ENCODE measurements around the gene NHERF2. TPM values are rescaled to one million over a fixed set of nuclear protein-coding genes. Genes with fewer than 3 reads are reported as not detected.

The NHERF2 gene
- polyA plus RNA-seq, 3 donors, result 82.6 to 162 (median 147) TPM

DNA sequence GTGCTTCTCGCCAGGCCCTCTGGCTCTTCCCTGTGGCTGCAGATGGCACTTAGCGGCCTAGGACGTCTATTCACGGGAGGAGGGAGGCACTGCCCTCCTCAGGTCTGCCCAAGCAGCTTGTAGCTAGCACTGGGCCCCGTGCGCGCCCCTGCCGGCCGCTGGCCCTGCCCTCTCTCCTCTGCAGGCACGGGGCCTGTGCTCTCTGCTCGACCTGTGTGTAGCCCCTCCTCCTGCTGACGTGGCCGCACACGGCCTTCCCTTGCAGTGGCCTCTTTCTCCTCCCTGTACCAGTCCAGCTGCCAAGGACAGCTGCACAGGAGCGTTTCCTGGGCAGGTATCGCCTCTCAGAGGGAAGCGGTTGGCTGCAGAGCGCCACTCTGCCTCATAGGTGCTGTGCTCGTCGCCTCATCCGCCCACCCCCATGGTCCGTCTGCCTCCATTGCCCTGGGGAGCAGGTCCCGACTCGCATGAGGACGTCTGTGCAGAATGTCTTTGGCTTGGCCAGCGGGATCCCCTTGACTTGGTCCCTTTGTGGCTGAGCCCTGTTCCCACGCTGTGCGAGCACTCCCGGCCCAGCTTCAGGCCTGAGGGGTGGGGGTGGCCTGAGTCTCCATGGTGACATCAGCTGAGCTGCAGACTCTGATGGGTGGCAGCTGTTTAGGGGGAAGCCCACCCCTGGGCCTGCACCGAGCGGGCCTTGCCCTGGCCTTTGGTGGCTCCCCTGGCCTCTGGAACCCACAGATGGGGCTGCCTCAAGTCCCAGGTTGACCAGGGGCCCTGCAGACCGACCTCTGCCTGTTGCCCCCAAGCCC lies 55.7 kb downstream of the NHERF2 start:
- DNase-seq (ENCODE audit: extremely low read depth in 1 of 11, low read depth in 9 of 11, low spot score in 4 of 11), result peak in 10 of 11 donors; percentile 47 to 81 (median 76)

DNA sequence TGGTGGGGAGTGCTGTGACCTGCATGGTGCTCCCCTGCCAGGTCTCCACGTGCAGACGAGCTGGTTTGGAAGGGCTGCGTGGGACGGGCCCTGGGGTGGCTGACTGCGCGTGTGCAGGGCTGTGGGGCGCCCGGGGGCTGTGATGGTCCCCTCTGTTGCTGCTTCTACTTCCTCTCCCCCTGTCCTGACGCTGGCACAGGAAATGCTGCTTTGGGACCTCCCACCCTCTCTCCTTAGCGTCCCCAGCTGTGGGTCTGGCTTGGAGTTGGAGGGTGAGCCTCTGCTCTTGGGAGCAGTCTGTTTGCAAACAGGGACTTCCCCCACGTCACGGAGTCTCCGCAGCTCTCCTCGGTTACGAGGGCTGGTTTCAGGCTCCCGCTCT lies 56.3 kb downstream of the NHERF2 start:
- peak in 8 of 11 donors; percentile 46 to 77 (median 72) for DNase-seq (ENCODE audit: extremely low read depth in 1 of 11, low read depth in 9 of 11, low spot score in 4 of 11)

DNA sequence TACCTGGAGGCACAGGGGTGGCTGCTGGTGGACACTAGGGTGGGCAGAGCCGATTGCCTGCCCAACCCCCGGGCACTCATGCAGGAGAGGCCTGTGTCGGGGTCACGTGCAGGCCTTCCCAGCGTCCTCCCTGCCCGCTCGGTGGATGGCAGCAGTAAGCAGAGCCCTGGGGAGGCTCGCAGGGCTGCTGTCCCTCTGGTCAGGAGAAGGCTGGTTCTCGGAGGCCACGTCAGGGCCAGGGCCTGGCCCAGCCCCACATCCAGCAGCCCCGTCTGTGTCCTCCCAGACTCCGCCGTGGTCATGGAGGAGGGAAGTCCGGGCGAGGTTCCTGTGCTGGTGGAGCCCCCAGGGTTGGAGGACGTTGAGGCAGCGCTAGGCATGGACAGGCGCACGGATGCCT lies 56.7 kb downstream of the NHERF2 start:
- DNase-seq (ENCODE audit: extremely low read depth in 1 of 11, low read depth in 9 of 11, low spot score in 4 of 11), result no peak

DNA sequence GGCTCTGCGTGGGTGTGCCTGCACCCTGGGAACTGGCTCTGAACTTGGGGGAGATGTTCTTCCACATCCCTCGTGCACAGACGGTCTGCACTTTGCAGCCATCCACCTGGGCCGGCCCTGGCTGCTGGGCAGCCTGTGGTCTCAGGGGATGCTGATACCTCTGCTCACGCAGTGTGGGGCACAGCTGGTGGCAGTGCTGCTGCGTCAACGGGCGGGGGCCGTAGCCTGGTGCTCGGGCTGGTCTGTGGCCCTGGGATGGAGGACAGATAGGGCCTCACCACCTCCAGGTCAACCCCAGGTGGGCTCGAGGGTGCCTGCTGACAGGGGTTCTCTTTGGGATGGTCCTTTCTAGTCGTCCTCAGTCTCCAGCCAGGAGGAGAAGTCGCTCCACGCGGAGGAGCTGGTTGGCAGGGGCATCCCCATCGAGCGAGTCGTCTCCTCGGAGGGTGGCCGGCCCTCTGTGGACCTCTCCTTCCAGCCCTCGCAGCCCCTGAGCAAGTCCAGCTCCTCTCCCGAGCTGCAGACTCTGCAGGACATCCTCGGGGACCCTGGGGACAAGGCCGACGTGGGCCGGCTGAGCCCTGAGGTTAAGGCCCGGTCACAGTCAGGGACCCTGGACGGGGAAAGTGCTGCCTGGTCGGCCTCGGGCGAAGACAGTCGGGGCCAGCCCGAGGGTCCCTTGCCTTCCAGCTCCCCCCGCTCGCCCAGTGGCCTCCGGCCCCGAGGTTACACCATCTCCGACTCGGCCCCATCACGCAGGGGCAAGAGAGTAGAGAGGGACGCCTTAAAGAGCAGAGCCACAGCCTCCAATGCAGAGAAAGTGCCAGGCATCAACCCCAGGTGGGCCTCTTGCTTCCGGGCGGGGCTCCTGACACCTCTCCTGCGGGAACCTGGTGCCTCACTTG lies 57.4 kb downstream of the NHERF2 start:
- DNase-seq (ENCODE audit: extremely low read depth in 1 of 11, low read depth in 9 of 11, low spot score in 4 of 11), result no peak

DNA sequence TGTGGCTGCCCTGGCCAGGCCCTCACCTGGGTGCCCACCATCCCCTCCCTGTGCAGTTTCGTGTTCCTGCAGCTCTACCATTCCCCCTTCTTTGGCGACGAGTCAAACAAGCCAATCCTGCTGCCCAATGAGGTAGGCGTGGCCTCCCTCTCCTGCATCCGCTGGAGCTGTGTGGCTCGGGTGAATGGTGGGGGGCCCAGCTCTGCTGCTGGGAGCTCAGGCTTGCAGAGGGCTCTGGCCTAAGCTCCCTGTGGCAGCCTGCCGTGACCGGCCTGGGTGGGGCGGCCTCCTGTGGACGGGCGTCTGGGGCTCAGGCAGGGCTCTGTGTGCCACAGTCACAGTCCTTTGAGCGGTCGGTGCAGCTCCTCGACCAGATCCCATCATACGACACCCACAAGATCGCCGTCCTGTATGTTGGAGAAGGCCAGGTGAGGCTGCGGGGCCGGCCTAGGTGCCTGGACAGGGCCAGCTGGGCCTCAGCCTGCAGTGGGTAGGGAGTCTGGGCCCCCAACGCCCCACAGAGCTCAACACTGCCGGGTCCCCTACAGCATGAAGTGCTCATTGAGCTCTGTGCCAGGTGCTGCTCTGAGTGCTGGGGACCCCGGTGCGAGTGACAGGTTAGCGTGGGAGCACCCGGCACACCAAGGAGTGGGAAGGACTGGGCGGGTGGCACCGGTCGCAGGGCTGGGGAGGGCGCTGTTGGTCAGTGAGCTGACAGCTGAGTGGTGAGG lies 58.4 kb downstream of the NHERF2 start:
- no peak for DNase-seq (ENCODE audit: extremely low read depth in 1 of 11, low read depth in 9 of 11, low spot score in 4 of 11)

DNA sequence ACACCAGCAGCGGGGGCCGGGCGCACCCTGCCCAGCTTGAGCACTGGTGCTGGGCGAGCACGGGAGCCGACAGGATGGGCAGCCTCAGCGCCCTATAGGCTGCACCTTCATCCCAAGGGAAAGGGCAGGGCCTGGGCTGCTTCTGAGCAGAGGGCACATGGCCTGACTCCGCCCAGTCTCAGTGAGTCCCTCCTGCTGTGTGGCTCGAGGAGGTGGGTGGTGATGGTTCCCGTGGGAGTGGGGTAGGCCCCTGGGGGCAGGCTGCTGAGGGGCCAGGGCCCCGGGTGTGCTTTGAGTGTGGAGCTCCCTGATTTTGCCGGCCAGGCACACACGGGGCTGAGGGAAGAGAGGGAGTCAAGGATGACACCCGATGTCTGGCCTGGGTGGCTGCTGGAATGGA lies 59.0 kb downstream of the NHERF2 start:
- no peak for DNase-seq (ENCODE audit: extremely low read depth in 1 of 11, low read depth in 9 of 11, low spot score in 4 of 11)

DNA sequence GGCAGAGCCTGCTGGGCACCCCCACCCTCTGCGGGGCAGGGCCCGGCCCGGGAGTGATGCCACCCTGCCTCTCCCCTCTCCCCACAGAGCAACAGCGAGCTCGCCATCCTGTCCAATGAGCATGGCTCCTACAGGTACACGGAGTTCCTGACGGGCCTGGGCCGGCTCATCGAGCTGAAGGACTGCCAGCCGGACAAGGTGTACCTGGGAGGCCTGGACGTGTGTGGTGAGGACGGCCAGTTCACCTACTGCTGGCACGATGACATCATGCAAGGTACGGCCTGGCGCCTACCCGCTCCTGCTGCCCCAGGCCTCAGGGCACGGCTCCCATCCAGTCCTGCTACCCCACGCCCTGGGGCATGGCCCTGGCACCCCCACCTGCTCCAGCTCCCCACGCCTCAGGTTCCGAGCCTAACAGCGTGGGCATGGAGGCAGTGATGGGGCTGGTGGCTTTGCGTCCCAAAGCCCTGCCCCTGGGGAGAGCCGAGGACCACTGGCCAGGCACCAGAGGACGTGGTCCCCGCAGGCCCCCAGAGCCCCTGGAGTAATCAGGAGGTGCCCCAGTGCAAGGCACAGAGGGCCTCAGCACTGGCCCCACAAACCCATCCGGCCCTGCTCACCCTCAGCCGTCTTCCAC lies 59.5 kb downstream of the NHERF2 start:
- no peak for DNase-seq (ENCODE audit: extremely low read depth in 1 of 11, low read depth in 9 of 11, low spot score in 4 of 11)

DNA sequence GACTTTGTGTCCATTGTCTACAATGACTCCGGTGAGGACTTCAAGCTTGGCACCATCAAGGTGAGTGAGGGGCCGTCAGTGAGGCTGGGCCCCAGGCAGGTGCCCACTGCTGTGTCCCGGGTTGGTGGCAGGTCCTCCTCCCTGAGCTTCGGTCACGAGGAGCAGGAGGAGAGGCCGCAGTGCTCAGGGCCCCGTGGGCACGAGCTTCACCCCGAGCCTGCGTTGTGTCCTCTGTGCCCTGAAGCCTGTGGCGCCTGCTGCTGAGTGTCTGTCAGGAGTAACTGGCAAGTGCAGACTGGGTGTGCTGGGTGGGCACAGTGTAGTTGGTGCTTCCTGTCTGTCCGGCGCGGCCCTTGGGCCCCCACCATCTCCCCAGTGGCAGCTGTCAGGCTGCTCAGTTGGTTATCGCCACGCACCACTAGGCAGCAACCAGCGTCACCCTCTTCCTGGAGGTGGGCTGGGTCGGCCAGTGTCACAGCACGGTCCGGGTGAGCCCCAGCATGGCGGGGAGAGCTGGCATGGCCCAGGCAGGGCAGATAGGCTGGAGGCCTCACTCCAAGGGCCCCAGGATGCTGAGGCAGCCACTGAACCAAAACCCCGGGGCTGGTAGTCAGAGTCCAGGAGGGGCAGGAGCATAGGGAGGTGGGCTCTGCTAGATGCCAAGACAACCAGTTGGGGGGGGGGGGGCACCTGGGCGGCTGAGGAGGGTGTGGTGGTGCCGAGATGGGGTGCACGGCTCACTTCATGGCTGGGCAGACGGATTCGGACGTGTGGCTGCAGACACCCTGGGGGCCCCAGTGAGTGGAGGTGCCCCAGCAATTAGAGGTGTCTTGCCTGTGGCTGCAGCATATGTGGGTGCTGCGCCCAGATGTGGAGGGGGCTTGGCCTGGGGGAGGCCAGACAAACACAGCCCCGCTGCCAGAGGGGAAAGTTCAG lies 60.4 kb downstream of the NHERF2 start:
- no peak for DNase-seq (ENCODE audit: extremely low read depth in 1 of 11, low read depth in 9 of 11, low spot score in 4 of 11)

DNA sequence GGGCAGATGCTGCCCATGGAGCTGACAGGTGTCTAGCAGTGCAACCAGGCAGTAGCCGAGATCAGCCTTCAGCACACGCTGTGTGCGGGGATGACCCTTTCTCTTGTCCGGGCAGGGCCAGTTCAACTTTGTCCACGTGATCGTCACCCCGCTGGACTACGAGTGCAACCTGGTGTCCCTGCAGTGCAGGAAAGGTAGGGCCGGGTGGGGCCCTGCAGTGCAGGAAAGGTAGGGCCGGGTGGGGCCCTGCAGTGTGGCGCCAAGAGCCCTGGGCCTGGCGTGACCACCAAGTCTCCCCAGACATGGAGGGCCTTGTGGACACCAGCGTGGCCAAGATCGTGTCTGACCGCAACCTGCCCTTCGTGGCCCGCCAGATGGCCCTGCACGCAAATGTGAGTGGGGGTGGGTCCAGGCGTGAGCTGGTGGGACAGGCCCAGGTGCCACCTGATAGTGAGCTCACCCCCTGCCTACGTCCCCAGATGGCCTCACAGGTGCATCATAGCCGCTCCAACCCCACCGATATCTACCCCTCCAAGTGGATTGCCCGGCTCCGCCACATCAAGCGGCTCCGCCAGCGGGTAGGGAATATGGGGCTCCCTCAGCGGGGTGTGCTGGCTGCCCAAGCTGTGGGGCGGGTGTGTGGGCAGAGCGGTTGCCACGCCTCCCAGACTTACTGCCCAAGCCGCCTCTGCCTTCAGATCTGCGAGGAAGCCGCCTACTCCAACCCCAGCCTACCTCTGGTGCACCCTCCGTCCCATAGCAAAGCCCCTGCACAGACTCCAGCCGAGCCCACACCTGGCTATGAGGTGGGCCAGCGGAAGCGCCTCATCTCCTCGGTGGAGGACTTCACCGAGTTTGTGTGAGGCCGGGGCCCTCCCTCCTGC lies 61.3 kb downstream of the NHERF2 start:
- DNase-seq (ENCODE audit: extremely low read depth in 1 of 11, low read depth in 9 of 11, low spot score in 4 of 11), result no peak

Other genes starting within 250 kb of the NHERF2 start
- gene SPSB3, start 244.3 kb upstream of the NHERF2 start, polyA plus RNA-seq (ENCODE audit: insufficient read length in 3 of 3), result 10 to 100 TPM; 28.2 to 49.1 (median 46.0) TPM
- gene NUBP2, start 243.9 kb upstream of the NHERF2 start, polyA plus RNA-seq (ENCODE audit: insufficient read length in 3 of 3), result 10 to 100 TPM; 28.2 to 53.9 (median 51.0) TPM
- 1 to 10 TPM; 1.4 to 4.0 (median 2.1) TPM for gene IGFALS, start 233.2 kb upstream of the NHERF2 start, polyA plus RNA-seq (ENCODE audit: insufficient read length in 3 of 3)
- gene HAGH, start 200.1 kb upstream of the NHERF2 start, polyA plus RNA-seq (ENCODE audit: insufficient read length in 3 of 3), result 10 to 100 TPM; 31.3 to 43.8 (median 42.3) TPM
- 10 to 100 TPM; 36.4 to 44.8 (median 37.8) TPM for gene FAHD1, start 199.7 kb upstream of the NHERF2 start, polyA plus RNA-seq (ENCODE audit: insufficient read length in 3 of 3)
- 1 to 10 TPM in 2 of 3 donors, under 1 TPM in 1; 0.83 to 2.1 (median 1.3) TPM for gene MEIOB, start 154.7 kb upstream of the NHERF2 start, polyA plus RNA-seq (ENCODE audit: insufficient read length in 3 of 3)
- gene HS3ST6, start 108.5 kb upstream of the NHERF2 start, polyA plus RNA-seq (ENCODE audit: insufficient read length in 3 of 3), result under 1 TPM; 0.20 to 0.32 (median 0.27) TPM
- gene MSRB1, start 83.7 kb upstream of the NHERF2 start, polyA plus RNA-seq (ENCODE audit: insufficient read length in 3 of 3), result 10 to 100 TPM; 62.1 to 73.9 (median 67.3) TPM
- under 1 TPM; 0.16 to 0.23 (median 0.17) TPM for gene RPL3L, start 72.2 kb upstream of the NHERF2 start, polyA plus RNA-seq (ENCODE audit: insufficient read length in 3 of 3)
- 100 to 1,000 TPM; 121 to 154 (median 124) TPM for gene NDUFB10, start 67.4 kb upstream of the NHERF2 start, polyA plus RNA-seq (ENCODE audit: insufficient read length in 3 of 3)
- 1,000 to 10,000 TPM; 1,794 to 2,026 (median 1,887) TPM for gene RPS2, start 62.1 kb upstream of the NHERF2 start, polyA plus RNA-seq (ENCODE audit: insufficient read length in 3 of 3)
- under 1 TPM in 1 of 3 donors, not detected in 2; 0.13 TPM for gene RNF151, start 60.0 kb upstream of the NHERF2 start, polyA plus RNA-seq (ENCODE audit: insufficient read length in 3 of 3)
- gene TBL3, start 54.8 kb upstream of the NHERF2 start, polyA plus RNA-seq (ENCODE audit: insufficient read length in 3 of 3), result 10 to 100 TPM; 28.6 to 44.0 (median 41.6) TPM
- 1 to 10 TPM in 2 of 3 donors, under 1 TPM in 1; 0.61 to 1.6 (median 1.1) TPM for gene NOXO1, start 45.4 kb upstream of the NHERF2 start, polyA plus RNA-seq (ENCODE audit: insufficient read length in 3 of 3)
- gene GFER, start 42.7 kb upstream of the NHERF2 start, polyA plus RNA-seq (ENCODE audit: insufficient read length in 3 of 3), result 10 to 100 TPM; 21.5 to 31.4 (median 26.9) TPM
- gene SYNGR3, start 36.9 kb upstream of the NHERF2 start, polyA plus RNA-seq (ENCODE audit: insufficient read length in 3 of 3), result 1 to 10 TPM; 1.6 to 2.6 (median 1.9) TPM
- 10 to 100 TPM; 16.6 to 28.6 (median 27.3) TPM for gene ZNF598, start 17.1 kb upstream of the NHERF2 start, polyA plus RNA-seq (ENCODE audit: insufficient read length in 3 of 3)
- gene NPW, start 7.1 kb upstream of the NHERF2 start, polyA plus RNA-seq (ENCODE audit: insufficient read length in 3 of 3), result 10 to 100 TPM in 1 of 3 donors, 1 to 10 TPM in 2; 3.8 to 12.4 (median 8.2) TPM
- gene NTHL1, start 20.9 kb downstream of the NHERF2 start, polyA plus RNA-seq (ENCODE audit: insufficient read length in 3 of 3), result 10 to 100 TPM; 15.2 to 26.1 (median 19.9) TPM
- gene TSC2, start 21.1 kb downstream of the NHERF2 start, polyA plus RNA-seq (ENCODE audit: insufficient read length in 3 of 3), result 100 to 1,000 TPM; 138 to 170 (median 151) TPM
- gene PKD1, start 109.0 kb downstream of the NHERF2 start, polyA plus RNA-seq (ENCODE audit: insufficient read length in 3 of 3), result 100 to 1,000 TPM in 2 of 3 donors, 10 to 100 TPM in 1; 53.6 to 123 (median 101) TPM
- 1 to 10 TPM; 2.6 to 3.4 (median 3.0) TPM for gene RAB26, start 121.7 kb downstream of the NHERF2 start, polyA plus RNA-seq (ENCODE audit: insufficient read length in 3 of 3)
- gene TRAF7, start 128.9 kb downstream of the NHERF2 start, polyA plus RNA-seq (ENCODE audit: insufficient read length in 3 of 3), result 10 to 100 TPM; 48.0 to 58.5 (median 49.3) TPM
- gene CASKIN1, start 169.7 kb downstream of the NHERF2 start, polyA plus RNA-seq (ENCODE audit: insufficient read length in 3 of 3), result 1 to 10 TPM in 2 of 3 donors, under 1 TPM in 1; 1.00 to 2.4 (median 1.9) TPM
- gene MLST8, start 178.6 kb downstream of the NHERF2 start, polyA plus RNA-seq (ENCODE audit: insufficient read length in 3 of 3), result 10 to 100 TPM; 41.6 to 55.8 (median 44.5) TPM
- 10 to 100 TPM in 1 of 3 donors, 1 to 10 TPM in 2; 4.5 to 11.0 (median 7.9) TPM for gene BRICD5, start 184.0 kb downstream of the NHERF2 start, polyA plus RNA-seq (ENCODE audit: insufficient read length in 3 of 3)
- 10 to 100 TPM; 13.0 to 17.1 (median 14.9) TPM for gene PGP, start 187.9 kb downstream of the NHERF2 start, polyA plus RNA-seq (ENCODE audit: insufficient read length in 3 of 3)
- gene E4F1, start 196.7 kb downstream of the NHERF2 start, polyA plus RNA-seq (ENCODE audit: insufficient read length in 3 of 3), result 10 to 100 TPM; 13.0 to 24.9 (median 22.5) TPM
- 1 to 10 TPM in 2 of 3 donors, under 1 TPM in 1; 0.36 to 1.4 (median 1.4) TPM for gene DNASE1L2, start 209.5 kb downstream of the NHERF2 start, polyA plus RNA-seq (ENCODE audit: insufficient read length in 3 of 3)
- gene ECI1, start 224.7 kb downstream of the NHERF2 start, polyA plus RNA-seq (ENCODE audit: insufficient read length in 3 of 3), result 10 to 100 TPM; 59.0 to 76.2 (median 72.2) TPM
- gene RNPS1, start 241.2 kb downstream of the NHERF2 start, polyA plus RNA-seq (ENCODE audit: insufficient read length in 3 of 3), result 100 to 1,000 TPM; 194 to 231 (median 219) TPM